Trophoblast cell (in vitro differentiated cells and primary cell): Measurements from ENCODE around the gene ADCY1.

Source experiments
- DNase-seq, 2 donors: peaks; one replicate each; pipeline ENCODE4 v3.0.0-alpha.2; 2016
- H2AFZ ChIP-seq: 2 replicates; pipeline ENCODE4 v1.6.1; 2013; ENCODE audit warnings: low read length, moderate library complexity, mild to moderate bottlenecking; ENCODE audit not compliant: insufficient read depth, poor library complexity
- H2AK5ac ChIP-seq: 2 replicates; pipeline ENCODE4 v1.6.1; 2013; ENCODE audit warnings: mild to moderate bottlenecking, low read length
- H2BK120ac ChIP-seq: 2 replicates; pipeline ENCODE4 v1.6.1; 2013; ENCODE audit warnings: low read length, mild to moderate bottlenecking, moderate library complexity; ENCODE audit not compliant: insufficient read depth, poor library complexity
- H2BK12ac ChIP-seq: 2 replicates; pipeline ENCODE4 v1.6.1; 2013; ENCODE audit warnings: mild to moderate bottlenecking, low read length, moderate library complexity
- H2BK5ac ChIP-seq: 2 replicates; pipeline ENCODE4 v1.6.1; 2013; ENCODE audit warnings: low read length, low read depth, moderate library complexity, mild to moderate bottlenecking; ENCODE audit not compliant: poor library complexity
- H3K14ac ChIP-seq: 2 replicates; pipeline ENCODE4 v1.6.1; 2013; ENCODE audit warnings: mild to moderate bottlenecking, low read length
- H3K18ac ChIP-seq: 2 replicates; pipeline ENCODE4 v1.6.1; 2013; ENCODE audit warnings: mild to moderate bottlenecking, low read length
- H3K23ac ChIP-seq: 2 replicates; pipeline ENCODE4 v1.6.1; 2013; ENCODE audit warnings: low read length
- H3K27ac ChIP-seq: 2 replicates; pipeline ENCODE4 v1.5.1; 2013; ENCODE audit warnings: low read depth, mild to moderate bottlenecking, inconsistent platforms, low read length, moderate library complexity
- H3K27me3 ChIP-seq: 2 replicates; pipeline ENCODE4 v1.6.1; 2013; ENCODE audit warnings: inconsistent platforms, mild to moderate bottlenecking, low read length, moderate library complexity; ENCODE audit not compliant: insufficient read depth
- H3K36me3 ChIP-seq, 2 experiments: 1 replicate in 1 of 2; 2 replicates in 1 of 2; pipeline ENCODE4 v1.6.1; 2013; ENCODE audit warnings: low read length in 2 of 2, mild to moderate bottlenecking in 2 of 2, moderate library complexity in 1 of 2; ENCODE audit not compliant: insufficient read depth in 2 of 2, control insufficient read depth in 1 of 2
- H3K4ac ChIP-seq: 2 replicates; pipeline ENCODE4 v1.6.1; 2013; ENCODE audit warnings: low read depth, mild to moderate bottlenecking, low read length, moderate library complexity
- H3K4me1 ChIP-seq, 2 experiments: 1 replicate in 1 of 2; 2 replicates in 1 of 2; pipeline ENCODE4 v1.6.1; 2013; ENCODE audit warnings: low read length in 2 of 2, mild to moderate bottlenecking in 2 of 2, moderate library complexity in 1 of 2; ENCODE audit not compliant: insufficient read depth in 2 of 2, control insufficient read depth in 1 of 2
- H3K4me2 ChIP-seq: 2 replicates; pipeline ENCODE4 v1.6.1; 2013; ENCODE audit warnings: inconsistent platforms, mild to moderate bottlenecking, low read length, moderate library complexity
- H3K4me3 ChIP-seq: 2 replicates; pipeline ENCODE4 v1.5.1; 2013; ENCODE audit warnings: mild to moderate bottlenecking, low read depth, low read length, inconsistent platforms
- H3K79me1 ChIP-seq: one replicate; pipeline ENCODE4 v1.6.1; 2013; ENCODE audit warnings: low read length
- H3K79me2 ChIP-seq: 2 replicates; pipeline ENCODE4 v1.6.1; 2013; ENCODE audit warnings: low read length, mild to moderate bottlenecking; ENCODE audit not compliant: control insufficient read depth, insufficient read depth, poor library complexity
- H3K9ac ChIP-seq: 2 replicates; pipeline ENCODE4 v1.6.1; 2013; ENCODE audit warnings: mild to moderate bottlenecking, low read length
- H3K9me3 ChIP-seq: 2 replicates; pipeline ENCODE4 v1.6.1; 2013; ENCODE audit warnings: low read depth, mild to moderate bottlenecking, control low read depth, inconsistent platforms, low read length; ENCODE audit not compliant: insufficient read depth
- H4K12ac ChIP-seq: 2 replicates; pipeline ENCODE4 v1.6.1; 2013; ENCODE audit warnings: low read depth, mild to moderate bottlenecking, low read length, moderate library complexity
- H4K8ac ChIP-seq: 2 replicates; pipeline ENCODE4 v1.6.1; 2013; ENCODE audit warnings: low read depth, mild to moderate bottlenecking, low read length, moderate library complexity
- H4K91ac ChIP-seq: one replicate; pipeline ENCODE4 v1.6.1; 2013; ENCODE audit warnings: low read depth, mild to moderate bottlenecking, low read length, moderate library complexity
- WGBS: extraction: QIAGEN DNeasy Blood & Tissue Kit; methylation state at CpG from one replicate; pipeline ENCODE4 v1.1.7; 2013; ENCODE audit warnings: missing lambda C conversion rate; ENCODE audit not compliant: insufficient read length, insufficient coverage; ENCODE audit errors: extremely low coverage; 5-methylcytosine and 5-hydroxymethylcytosine counted together

Gene ADCY1

DNA sequence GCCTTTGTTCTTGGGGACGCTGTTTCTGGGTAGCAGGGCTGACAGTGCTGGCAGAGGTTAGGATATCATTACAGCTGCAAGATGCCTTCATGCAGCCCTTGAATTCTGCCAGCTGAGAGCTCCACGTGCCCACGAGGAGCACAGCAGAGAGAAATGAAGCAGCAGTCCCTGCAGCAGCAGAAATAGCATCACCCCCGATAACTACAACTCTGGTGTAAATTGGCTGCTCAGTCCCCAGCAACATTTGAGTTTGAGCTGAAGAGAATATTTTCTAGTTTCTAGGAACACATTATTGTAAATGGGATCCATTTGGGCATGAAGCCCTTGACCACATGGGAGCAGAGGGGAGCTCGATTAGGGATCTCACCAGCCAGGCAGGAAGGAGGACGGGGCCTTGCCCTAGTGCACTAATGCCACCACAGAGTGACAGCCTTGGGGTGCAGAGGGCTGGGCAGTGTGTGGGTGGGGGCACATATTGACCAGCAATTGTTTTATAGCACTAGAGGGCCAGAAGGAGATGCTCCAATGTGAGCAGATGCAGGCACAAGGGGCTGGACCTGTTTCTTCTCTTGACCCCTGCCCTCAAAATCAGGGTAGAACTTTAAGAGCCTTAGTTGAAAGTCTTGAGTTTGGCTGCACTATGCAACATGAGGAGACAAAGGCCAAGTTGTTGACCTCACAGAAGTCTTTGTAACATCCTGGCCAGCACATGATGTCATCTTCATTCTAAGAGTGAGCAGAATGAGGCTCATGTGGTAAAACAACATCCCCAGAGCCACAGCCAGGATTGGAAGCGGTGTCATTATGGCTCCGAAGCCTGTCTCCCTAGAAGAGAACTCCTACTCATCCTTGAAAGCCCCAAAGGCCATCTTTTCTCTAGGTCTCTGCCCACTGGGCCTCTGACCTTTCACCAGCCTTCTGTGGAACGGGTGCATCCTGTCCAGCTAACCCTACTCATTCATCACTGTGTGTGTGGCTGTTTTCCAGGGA, 52.6 kb downstream of the ADCY1 start:
- Histone ChIP-seq H3K4me1 (no peaks in the 10 kb centered on the region), H4K12ac (no peak overlapping the region), H3K9ac (no peak overlapping the region), H4K8ac (no peak overlapping the region), H2BK12ac (no peak overlapping the region), H4K91ac (no peak overlapping the region), H2BK120ac (no peak overlapping the region), H3K18ac (no peak overlapping the region), H3K4ac (no peak overlapping the region), H3K14ac (no peak overlapping the region), H3K4me3 (no peak overlapping the region), H2AFZ (no peak overlapping the region), H3K79me2 (no peaks in the 10 kb centered on the region), H3K27ac (no peak overlapping the region), H3K23ac (no peak overlapping the region), H3K36me3 (no peaks in the 10 kb centered on the region), H3K27me3 (no peaks in the 10 kb centered on the region), H2AK5ac (no peak overlapping the region), H3K4me2 (no peak overlapping the region), H3K9me3 (peaks cover 1% of the 10 kb centered on the region), H2BK5ac (no peak overlapping the region), H3K79me1 (no peaks in the 10 kb centered on the region)
- no peak for DNase-seq
- WGBS: no CpG with 5 or more reads among the region's 9 CpGs

DNA sequence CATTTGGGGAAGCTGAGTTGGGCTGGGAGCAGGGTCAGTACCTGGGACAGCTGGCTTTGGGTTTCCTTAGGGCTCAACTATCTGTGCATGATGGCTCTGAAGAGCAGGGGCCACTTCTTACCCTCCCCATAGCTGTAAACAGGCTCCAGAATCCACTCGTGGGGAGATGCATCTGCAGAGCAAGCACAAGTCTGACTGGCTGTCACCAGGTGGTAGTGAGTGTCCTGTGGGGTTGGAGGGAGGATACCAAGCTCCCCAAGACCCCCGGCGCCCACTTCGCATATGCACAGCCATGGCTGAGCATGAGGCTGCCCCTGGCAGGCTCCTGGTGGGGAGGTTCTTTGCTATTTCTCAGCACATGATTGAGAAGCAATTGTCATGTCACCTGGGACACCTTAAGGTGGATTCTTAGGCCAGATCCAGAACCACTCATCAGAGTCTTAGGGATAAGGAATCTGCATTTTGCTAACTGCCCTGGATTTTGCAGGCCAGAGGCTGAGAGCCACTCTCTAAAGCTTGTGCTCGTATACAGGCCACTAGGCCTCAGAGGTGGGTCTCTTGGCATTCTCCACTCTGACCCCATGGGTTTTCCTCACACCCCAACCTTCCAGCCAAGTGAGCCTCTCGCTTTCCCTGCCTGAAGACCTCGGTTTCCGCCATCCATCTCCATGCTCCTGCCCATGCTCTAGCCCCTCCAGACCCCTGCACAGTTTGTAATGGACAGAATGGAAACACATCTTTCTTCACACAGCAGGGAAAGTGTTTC, 53.7 kb downstream of the ADCY1 start:
- no peak overlapping the region for H4K12ac ChIP-seq
- H3K36me3 ChIP-seq: no peaks in the 10 kb centered on the region
- no peak overlapping the region for H2BK12ac ChIP-seq
- no peak overlapping the region for H3K4ac ChIP-seq
- H2BK5ac ChIP-seq: no peak overlapping the region
- no peak overlapping the region for H3K18ac ChIP-seq
- no peak overlapping the region for H2BK120ac ChIP-seq
- H4K91ac ChIP-seq: no peak overlapping the region
- no peak overlapping the region for H3K14ac ChIP-seq
- H3K9me3 ChIP-seq: peaks cover 1% of the 10 kb centered on the region
- no peaks in the 10 kb centered on the region for H3K79me2 ChIP-seq
- no peak for DNase-seq
- H2AK5ac ChIP-seq: no peak overlapping the region
- no peaks in the 10 kb centered on the region for H3K27me3 ChIP-seq
- no peak overlapping the region for H3K4me2 ChIP-seq
- no peak overlapping the region for H4K8ac ChIP-seq
- H3K23ac ChIP-seq: no peak overlapping the region
- no peak overlapping the region for H3K4me3 ChIP-seq
- no peaks in the 10 kb centered on the region for H3K79me1 ChIP-seq
- H3K27ac ChIP-seq: no peak overlapping the region
- no CpG with 5 or more reads among the region's 8 CpGs for WGBS
- H3K9ac ChIP-seq: no peak overlapping the region
- H3K4me1 ChIP-seq: no peaks in the 10 kb centered on the region
- no peak overlapping the region for H2AFZ ChIP-seq

DNA sequence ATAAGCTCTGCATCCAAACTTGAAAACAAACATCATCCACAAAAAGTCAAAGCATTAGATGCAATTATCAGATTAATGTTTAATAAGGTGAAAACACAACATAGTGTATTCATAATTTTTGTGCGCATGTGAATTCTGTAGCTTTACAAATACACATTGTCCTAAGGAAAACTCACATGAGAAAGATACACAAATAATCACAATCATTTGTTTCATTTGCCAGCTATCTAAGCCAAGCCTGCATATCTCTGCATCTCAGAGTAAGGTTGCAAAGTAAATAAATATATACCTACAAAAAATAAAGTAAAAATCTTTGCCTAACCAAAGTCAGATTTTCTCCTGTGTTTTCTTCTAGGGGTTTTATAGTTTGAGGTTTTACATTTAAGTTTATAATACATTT, 57.4 kb downstream of the ADCY1 start:
- Histone ChIP-seq H3K18ac (no peak overlapping the region), H4K8ac (no peak overlapping the region), H2AK5ac (no peak overlapping the region), H3K4me3 (no peak overlapping the region), H3K9me3 (peaks cover 1% of the 10 kb centered on the region), H2AFZ (no peak overlapping the region), H3K79me1 (no peaks in the 10 kb centered on the region), H2BK120ac (no peak overlapping the region), H3K4ac (no peak overlapping the region), H3K79me2 (no peaks in the 10 kb centered on the region), H3K4me2 (no peak overlapping the region), H3K14ac (no peak overlapping the region), H3K9ac (no peak overlapping the region), H4K12ac (no peak overlapping the region), H3K23ac (no peak overlapping the region), H3K27me3 (no peaks in the 10 kb centered on the region), H3K36me3 (no peaks in the 10 kb centered on the region), H4K91ac (no peak overlapping the region), H3K4me1 (no peaks in the 10 kb centered on the region), H2BK12ac (no peak overlapping the region), H3K27ac (no peak overlapping the region), H2BK5ac (no peak overlapping the region)
- DNase-seq: no peak
- WGBS: no CpG with 5 or more reads among the region's 1 CpG

DNA sequence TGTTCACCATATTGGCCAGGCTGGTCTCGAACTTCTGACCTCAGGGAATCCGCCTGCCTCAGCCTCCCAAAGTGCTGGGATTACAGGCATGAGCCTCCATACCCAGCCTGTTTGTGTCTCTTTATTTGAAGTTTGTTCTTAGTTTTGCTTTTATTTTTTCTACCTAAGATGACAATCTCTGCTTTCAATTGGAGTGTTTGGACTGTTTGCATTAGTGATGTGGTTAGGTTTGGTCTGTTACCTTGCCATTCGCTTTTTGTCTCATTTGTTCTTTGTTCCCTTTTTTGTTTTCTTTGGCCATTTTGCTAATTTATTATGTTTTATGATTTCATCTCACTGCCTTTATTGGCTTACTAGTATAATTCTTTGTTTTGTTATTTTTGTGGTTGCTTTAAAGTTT, 62.6 kb downstream of the ADCY1 start:
- H3K4me3 ChIP-seq: no peak overlapping the region
- H3K18ac ChIP-seq: no peak overlapping the region
- H4K91ac ChIP-seq: no peak overlapping the region
- no peak overlapping the region for H3K14ac ChIP-seq
- H2AK5ac ChIP-seq: no peak overlapping the region
- H3K4ac ChIP-seq: no peak overlapping the region
- H2AFZ ChIP-seq: no peak overlapping the region
- no CpG with 5 or more reads among the region's 3 CpGs for WGBS
- H3K9me3 ChIP-seq: no peaks in the 10 kb centered on the region
- no peaks in the 10 kb centered on the region for H3K4me1 ChIP-seq
- H4K12ac ChIP-seq: no peak overlapping the region
- H2BK12ac ChIP-seq: no peak overlapping the region
- H2BK120ac ChIP-seq: no peak overlapping the region
- no peaks in the 10 kb centered on the region for H3K27me3 ChIP-seq
- H3K23ac ChIP-seq: no peak overlapping the region
- H3K79me1 ChIP-seq: no peaks in the 10 kb centered on the region
- H3K9ac ChIP-seq: no peak overlapping the region
- H4K8ac ChIP-seq: no peak overlapping the region
- no peak for DNase-seq
- no peak overlapping the region for H3K27ac ChIP-seq
- no peak overlapping the region for H2BK5ac ChIP-seq
- no peaks in the 10 kb centered on the region for H3K79me2 ChIP-seq
- H3K4me2 ChIP-seq: no peak overlapping the region
- H3K36me3 ChIP-seq: no peaks in the 10 kb centered on the region
